ENCODE data around the gene LRP4.

The LRP4 gene

GRCh38 chr11:46888636-46889035, 29.7 kb downstream of the LRP4 start:
- no peak for TF ChIP-seq CTCF (IDR thresholded peaks at IDR 0.05; ENCODE audit: low read depth, low read length)
- H3K4me3 ChIP-seq (replicated peaks in 1 of 2; ENCODE audit: low read depth in 2 of 2, low read length in 2 of 2): no peak overlapping the region
- no peak for DNase-seq (ENCODE audit: low read depth in 2 of 2)

GRCh38 chr11:46886211-46886610, 32.1 kb downstream of the LRP4 start:
- no peak for TF ChIP-seq CTCF (IDR thresholded peaks at IDR 0.05; ENCODE audit: low read depth, low read length)

GRCh38 chr11:46879056-46879585, 39.2 kb downstream of the LRP4 start:
- no peak for TF ChIP-seq CTCF (IDR thresholded peaks at IDR 0.05; ENCODE audit: low read depth, low read length)
- no peak overlapping the region for H3K4me3 ChIP-seq (replicated peaks in 1 of 2; ENCODE audit: low read depth in 2 of 2, low read length in 2 of 2)
- no peak for DNase-seq (ENCODE audit: low read depth in 2 of 2)

More at GRCh38 chr11:46886211-46886610, 32.1 kb downstream of the LRP4 start:
- no peak overlapping the region for H3K4me3 ChIP-seq (replicated peaks in 1 of 2; ENCODE audit: low read depth in 2 of 2, low read length in 2 of 2)
- no peak for DNase-seq (ENCODE audit: low read depth in 2 of 2)

- no peak for DNase-seq (ENCODE audit: low read depth in 2 of 2)
- no peak for TF ChIP-seq CTCF (IDR thresholded peaks at IDR 0.05; ENCODE audit: low read depth, low read length)
- no peak overlapping the region for H3K4me3 ChIP-seq (replicated peaks in 1 of 2; ENCODE audit: low read depth in 2 of 2, low read length in 2 of 2)
Observed at GRCh38 chr11:46877580-46877979, 40.8 kb downstream of the LRP4 start.

GRCh38 chr11:46876471-46876870, 41.9 kb downstream of the LRP4 start:
- no peak overlapping the region for H3K4me3 ChIP-seq (replicated peaks in 1 of 2; ENCODE audit: low read depth in 2 of 2, low read length in 2 of 2)
- TF ChIP-seq CTCF (IDR thresholded peaks at IDR 0.05; ENCODE audit: low read depth, low read length): no peak
- no peak for DNase-seq (ENCODE audit: low read depth in 2 of 2)

GRCh38 chr11:46874586-46874985, 43.8 kb downstream of the LRP4 start:
- DNase-seq (ENCODE audit: low read depth in 2 of 2): no peak
- no peak for TF ChIP-seq CTCF (IDR thresholded peaks at IDR 0.05; ENCODE audit: low read depth, low read length)

GRCh38 chr11:46868912-46869311, 49.4 kb downstream of the LRP4 start:
- no peak overlapping the region for H3K4me3 ChIP-seq (replicated peaks in 1 of 2; ENCODE audit: low read depth in 2 of 2, low read length in 2 of 2)
- TF ChIP-seq CTCF (IDR thresholded peaks at IDR 0.05; ENCODE audit: low read depth, low read length): no peak
- no peak for DNase-seq (ENCODE audit: low read depth in 2 of 2)

More at GRCh38 chr11:46874586-46874985, 43.8 kb downstream of the LRP4 start:
- H3K4me3 ChIP-seq (replicated peaks in 1 of 2; ENCODE audit: low read depth in 2 of 2, low read length in 2 of 2): no peak overlapping the region
